ENCODE data around the gene POTEF. TPM values are rescaled to one million over a fixed set of nuclear protein-coding genes. Genes with fewer than 3 reads are reported as not detected.
A peak's percentile ranks its signal among the peaks of the same experiment; 100 is the strongest.
"Not testable (repeated sequence)": the region's sequence is repeated elsewhere in the genome, so short reads cannot be mapped to it uniquely, and the experiment has no call there.

POTEF gene
- 0.13 and 0.25 TPM in 2 replicates for total RNA-seq

GRCh38 chr2:130129120-130129829 lies at the start of gene POTEF:
TSS of gene POTEF (minus strand) at chr2:130129222. CDS start at chr2:130120515, 8,707 bp downstream.
- DNase-seq (ENCODE audit: low read depth in 2 of 2) = not testable (repeated sequence)

GRCh38 chr2:130174866-130175265 lies 45.8 kb upstream of the POTEF start:
- DNase-seq (ENCODE audit: low read depth in 2 of 2) = not testable (repeated sequence)

GRCh38 chr2:130169896-130170295 lies 40.9 kb upstream of the POTEF start:
- DNase-seq (ENCODE audit: low read depth in 2 of 2) = no peak

- DNase-seq (ENCODE audit: low read depth in 2 of 2) = not testable (repeated sequence)
Measured at GRCh38 chr2:130169163-130169562, 40.1 kb upstream of the POTEF start.

GRCh38 chr2:130166611-130167010 lies 37.6 kb upstream of the POTEF start:
- DNase-seq (ENCODE audit: low read depth in 2 of 2) = not testable (repeated sequence)

- no peak for DNase-seq (ENCODE audit: low read depth in 2 of 2)
Measured at GRCh38 chr2:130165293-130166016, 36.4 kb upstream of the POTEF start.

- no peak for DNase-seq (ENCODE audit: low read depth in 2 of 2)
Measured at GRCh38 chr2:130162968-130163367, 33.9 kb upstream of the POTEF start.

- DNase-seq (ENCODE audit: low read depth in 2 of 2) = not testable (repeated sequence)
Measured at GRCh38 chr2:130162486-130162885, 33.5 kb upstream of the POTEF start.

- DNase-seq (ENCODE audit: low read depth in 2 of 2) = not testable (repeated sequence)
Measured at GRCh38 chr2:130160838-130161705, 32.0 kb upstream of the POTEF start.

GRCh38 chr2:130160131-130160530 lies 31.1 kb upstream of the POTEF start:
- DNase-seq (ENCODE audit: low read depth in 2 of 2) = no peak

GRCh38 chr2:130159376-130159775 lies 30.4 kb upstream of the POTEF start:
- DNase-seq (ENCODE audit: low read depth in 2 of 2) = not testable (repeated sequence)

- DNase-seq (ENCODE audit: low read depth in 2 of 2) = no peak
Measured at GRCh38 chr2:130158631-130159030, 29.6 kb upstream of the POTEF start.

GRCh38 chr2:130157825-130158514 lies 28.9 kb upstream of the POTEF start:
- DNase-seq (ENCODE audit: low read depth in 2 of 2) = not testable (repeated sequence)

GRCh38 chr2:130157354-130157753 lies 28.3 kb upstream of the POTEF start:
- not testable (repeated sequence) for DNase-seq (ENCODE audit: low read depth in 2 of 2)

GRCh38 chr2:130156624-130157004 lies 27.6 kb upstream of the POTEF start:
- DNase-seq (ENCODE audit: low read depth in 2 of 2) = no peak

- DNase-seq (ENCODE audit: low read depth in 2 of 2) = peak; percentile 43 to 61
Measured at GRCh38 chr2:130155956-130156623, 27.1 kb upstream of the POTEF start.

GRCh38 chr2:130154773-130155765 lies 26.0 kb upstream of the POTEF start:
- DNase-seq (ENCODE audit: low read depth in 2 of 2) = no peak

GRCh38 chr2:130154423-130154770 lies 25.4 kb upstream of the POTEF start:
- not testable (repeated sequence) for DNase-seq (ENCODE audit: low read depth in 2 of 2)

GRCh38 chr2:130153721-130154422 lies 24.9 kb upstream of the POTEF start:
- not testable (repeated sequence) for DNase-seq (ENCODE audit: low read depth in 2 of 2)

All from dermis microvascular lymphatic vessel endothelial cell (primary cell).